Activated CD4-positive, alpha-beta T cell treated with anti-CD3 and anti-CD28 coated beads, Interleukin-2, amount 50 U/mL, for 1 hour (primary cell): Measurements from ENCODE around the gene RAD51D.

ENCODE experiments used
- DNase-seq: peaks from one replicate; pipeline ENCODE4 v3.0.0-alpha.2; 2020

RAD51D gene

GRCh38 chr17:35088881-35089585, 30.6 kb downstream of the RAD51D start:
- DNase-seq: peak; percentile 88

GRCh38 chr17:35088356-35088880, 31.2 kb downstream of the RAD51D start:
- DNase-seq: peak; percentile 10

- DNase-seq: peak; percentile 20
Measured at GRCh38 chr17:35087731-35088355, 31.8 kb downstream of the RAD51D start.

GRCh38 chr17:35086931-35087573, 32.6 kb downstream of the RAD51D start:
- no peak for DNase-seq

- no peak for DNase-seq
Measured at GRCh38 chr17:35086164-35086563, 33.5 kb downstream of the RAD51D start.

- DNase-seq: no peak
Measured at GRCh38 chr17:35084987-35085386, 34.7 kb downstream of the RAD51D start.

- DNase-seq: no peak
Measured at GRCh38 chr17:35083071-35083470, 36.6 kb downstream of the RAD51D start.

- DNase-seq: no peak
Measured at GRCh38 chr17:35082073-35082657, 37.5 kb downstream of the RAD51D start.

- no peak for DNase-seq
Measured at GRCh38 chr17:35081638-35082037, 38.0 kb downstream of the RAD51D start.

GRCh38 chr17:35080536-35080935, 39.1 kb downstream of the RAD51D start:
- DNase-seq: no peak

GRCh38 chr17:35079547-35080423, 39.9 kb downstream of the RAD51D start:
- DNase-seq: no peak

- DNase-seq: no peak
Measured at GRCh38 chr17:35076874-35077273, 42.8 kb downstream of the RAD51D start.

GRCh38 chr17:35074711-35075707, 44.7 kb downstream of the RAD51D start:
- DNase-seq: no peak

- DNase-seq: no peak
Measured at GRCh38 chr17:35073991-35074627, 45.6 kb downstream of the RAD51D start.

GRCh38 chr17:35073183-35073790, 46.4 kb downstream of the RAD51D start:
- DNase-seq: no peak

- DNase-seq: no peak
Measured at GRCh38 chr17:35069311-35069710, 50.3 kb downstream of the RAD51D start.

GRCh38 chr17:35068249-35068648, 51.4 kb downstream of the RAD51D start:
- no peak for DNase-seq

GRCh38 chr17:35065880-35066279, 53.8 kb downstream of the RAD51D start:
- no peak for DNase-seq

- no peak for DNase-seq
Measured at GRCh38 chr17:35064516-35065215, 55.0 kb downstream of the RAD51D start.
